Measurements from ENCODE around the gene F8A3. TPM values are rescaled to one million over a fixed set of nuclear protein-coding genes. Genes with fewer than 3 reads are reported as not detected.
A peak's percentile ranks its signal among the peaks of the same experiment; 100 is the strongest.

The F8A3 gene
- total and polyA plus RNA-seq, 9 of the 15 experiments (the other 6 are each of a cell fraction or from before 2014, with no cell fraction given) = not detected

- no peak for TF ChIP-seq ZNF655 (CRISPR knock-in tag; IDR thresholded peaks at IDR 0.05)
- TF ChIP-seq ZNF134 (CRISPR knock-in tag; conservative IDR thresholded peaks at IDR 0.05) = peak; percentile 41; the same call in 1 of the 2 replicates
- no peak for TF ChIP-seq ZNF79 (CRISPR knock-in tag; IDR thresholded peaks at IDR 0.05; ENCODE audit: low read depth)
- no peak for TF ChIP-seq ZNF263 (CRISPR knock-in tag; IDR thresholded peaks at IDR 0.05; ENCODE audit: borderline replicate concordance)
- TF ChIP-seq ZNF143 (CRISPR knock-in tag; IDR thresholded peaks at IDR 0.05) = no peak
- no peak for TF ChIP-seq MTF1 (CRISPR knock-in tag; IDR thresholded peaks at IDR 0.05; ENCODE audit: borderline replicate concordance)
- TF ChIP-seq ZBTB26 (CRISPR knock-in tag; IDR thresholded peaks at IDR 0.05) = no peak
- TF ChIP-seq ZBTB7A (IDR thresholded peaks at IDR 0.05; ENCODE audit: borderline replicate concordance, control insufficient read depth, low read depth, low read length) = no peak
- no peak for TF ChIP-seq U2AF2 (optimal IDR thresholded peaks at IDR 0.05; ENCODE audit: low read depth, low read length)
- no peak for TF ChIP-seq KDM1A (IDR thresholded peaks at IDR 0.05)
- no peak for TF ChIP-seq ZBED1 (IDR thresholded peaks at IDR 0.05)
- TF ChIP-seq ATF4 (CRISPR knock-in tag; IDR thresholded peaks at IDR 0.05) = no peak
- TF ChIP-seq, protein P1, sequence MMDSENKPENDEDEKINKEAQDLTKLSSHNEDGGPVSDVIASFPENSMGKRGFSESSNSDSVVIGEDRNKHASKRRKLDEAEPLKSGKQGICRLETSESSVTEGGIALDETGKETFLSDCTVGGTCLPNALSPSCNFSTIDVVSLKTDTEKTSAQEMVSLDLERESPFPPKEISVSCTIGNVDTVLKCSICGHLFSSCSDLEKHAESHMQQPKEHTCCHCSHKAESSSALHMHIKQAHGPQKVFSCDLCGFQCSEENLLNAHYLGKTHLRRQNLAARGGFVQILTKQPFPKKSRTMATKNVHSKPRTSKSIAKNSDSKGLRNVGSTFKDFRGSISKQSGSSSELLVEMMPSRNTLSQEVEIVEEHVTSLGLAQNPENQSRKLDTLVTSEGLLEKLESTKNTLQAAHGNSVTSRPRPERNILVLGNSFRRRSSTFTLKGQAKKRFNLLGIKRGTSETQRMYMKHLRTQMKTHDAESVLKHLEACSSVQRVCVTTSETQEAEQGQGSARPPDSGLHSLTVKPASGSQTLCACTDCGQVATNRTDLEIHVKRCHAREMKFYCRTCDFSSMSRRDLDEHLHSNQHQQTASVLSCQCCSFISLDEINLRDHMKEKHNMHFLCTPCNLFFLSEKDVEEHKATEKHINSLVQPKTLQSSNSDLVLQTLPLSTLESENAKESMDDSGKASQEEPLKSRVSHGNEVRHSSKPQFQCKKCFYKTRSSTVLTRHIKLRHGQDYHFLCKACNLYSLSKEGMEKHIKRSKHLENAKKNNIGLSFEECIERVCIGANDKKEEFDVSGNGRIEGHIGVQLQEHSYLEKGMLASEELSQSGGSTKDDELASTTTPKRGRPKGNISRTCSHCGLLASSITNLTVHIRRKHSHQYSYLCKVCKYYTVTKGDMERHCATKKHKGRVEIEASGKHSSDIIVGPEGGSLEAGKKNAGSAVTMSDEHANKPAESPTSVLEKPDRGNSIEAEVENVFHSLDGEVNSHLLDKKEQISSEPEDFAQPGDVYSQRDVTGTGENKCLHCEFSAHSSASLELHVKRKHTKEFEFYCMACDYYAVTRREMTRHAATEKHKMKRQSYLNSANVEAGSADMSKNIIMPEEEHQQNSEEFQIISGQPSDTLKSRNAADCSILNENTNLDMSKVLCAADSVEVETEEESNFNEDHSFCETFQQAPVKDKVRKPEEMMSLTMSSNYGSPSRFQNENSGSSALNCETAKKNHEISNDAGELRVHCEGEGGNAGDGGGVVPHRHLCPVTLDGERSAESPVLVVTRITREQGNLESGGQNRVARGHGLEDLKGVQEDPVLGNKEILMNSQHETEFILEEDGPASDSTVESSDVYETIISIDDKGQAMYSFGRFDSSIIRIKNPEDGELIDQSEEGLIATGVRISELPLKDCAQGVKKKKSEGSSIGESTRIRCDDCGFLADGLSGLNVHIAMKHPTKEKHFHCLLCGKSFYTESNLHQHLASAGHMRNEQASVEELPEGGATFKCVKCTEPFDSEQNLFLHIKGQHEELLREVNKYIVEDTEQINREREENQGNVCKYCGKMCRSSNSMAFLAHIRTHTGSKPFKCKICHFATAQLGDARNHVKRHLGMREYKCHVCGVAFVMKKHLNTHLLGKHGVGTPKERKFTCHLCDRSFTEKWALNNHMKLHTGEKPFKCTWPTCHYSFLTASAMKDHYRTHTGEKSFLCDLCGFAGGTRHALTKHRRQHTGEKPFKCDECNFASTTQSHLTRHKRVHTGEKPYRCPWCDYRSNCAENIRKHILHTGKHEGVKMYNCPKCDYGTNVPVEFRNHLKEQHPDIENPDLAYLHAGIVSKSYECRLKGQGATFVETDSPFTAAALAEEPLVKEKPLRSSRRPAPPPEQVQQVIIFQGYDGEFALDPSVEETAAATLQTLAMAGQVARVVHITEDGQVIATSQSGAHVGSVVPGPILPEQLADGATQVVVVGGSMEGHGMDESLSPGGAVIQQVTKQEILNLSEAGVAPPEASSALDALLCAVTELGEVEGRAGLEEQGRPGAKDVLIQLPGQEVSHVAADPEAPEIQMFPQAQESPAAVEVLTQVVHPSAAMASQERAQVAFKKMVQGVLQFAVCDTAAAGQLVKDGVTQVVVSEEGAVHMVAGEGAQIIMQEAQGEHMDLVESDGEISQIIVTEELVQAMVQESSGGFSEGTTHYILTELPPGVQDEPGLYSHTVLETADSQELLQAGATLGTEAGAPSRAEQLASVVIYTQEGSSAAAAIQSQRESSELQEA (IDR thresholded peaks at IDR 0.05; ENCODE audit: low read depth) = no peak
- no peak for TF ChIP-seq HSF4 (CRISPR knock-in tag; IDR thresholded peaks at IDR 0.05; ENCODE audit: borderline replicate concordance)
- TF ChIP-seq CREBBP (IDR thresholded peaks at IDR 0.05; ENCODE audit: low read depth, low read length) = no peak
Observed at GRCh38 chrX:155434906-155435743, 23.3 kb downstream of the F8A3 start (continued).
